ENCODE data around the gene TLL2. TPM values are rescaled to one million over a fixed set of nuclear protein-coding genes. Genes with fewer than 3 reads are reported as not detected.

The TLL2 gene
- total and polyA plus RNA-seq, 2 donors (not counting 3 experiments of a cell fraction or from before 2014, with no cell fraction given), result 0.03 to 0.20 TPM

- no peak for TF ChIP-seq MYC (IDR thresholded peaks at IDR 0.05; ENCODE audit: low read depth, low read length)
- TF ChIP-seq POLR2AphosphoS5 (IDR thresholded peaks at IDR 0.05; ENCODE audit: insufficient read depth, low read depth, low read length), result no peak
- no peak for TF ChIP-seq JUN (IDR thresholded peaks at IDR 0.05; ENCODE audit: borderline replicate concordance, insufficient read depth, insufficient read length, low read depth)
- TF ChIP-seq GATA2 (IDR thresholded peaks at IDR 0.05; ENCODE audit: insufficient read depth, insufficient read length, low read depth, low read length), result no peak
- no peak for TF ChIP-seq MAX (IDR thresholded peaks at IDR 0.05; ENCODE audit: insufficient read depth, insufficient read length)
- Histone ChIP-seq H2AFZ (ENCODE audit: low read depth, low read length) (no peak overlapping the region), H3K9ac (replicated peaks; ENCODE audit: extremely low read depth, insufficient read depth, low read length) (no peak overlapping the region), H3K79me2 (ENCODE audit: control insufficient read depth, insufficient read depth, low read length) (peaks cover 42% of the 10 kb centered on the region), H3K9me1 (replicated peaks; ENCODE audit: control insufficient read depth, extremely low read depth, insufficient read depth, low read length) (no peaks in the 10 kb centered on the region), H4K20me1 (replicated peaks; ENCODE audit: control insufficient read depth, extremely low read depth, insufficient read depth, low read length) (peaks cover 4% of the 10 kb centered on the region), H3K27me3 (ENCODE audit: control insufficient read depth in 2 of 2, insufficient read depth in 2 of 2, low read length in 2 of 2) (no peaks in the 10 kb centered on the region), H3K36me3 (ENCODE audit: control insufficient read depth in 2 of 2, extremely low read depth in 1 of 2, insufficient read depth in 2 of 2, low read length in 2 of 2) (peaks cover 2 to 9% of the 10 kb centered on the region in 2 experiments), H3K4me3 (replicated peaks in 1 of 3; ENCODE audit: insufficient read depth in 1 of 3, low read depth in 1 of 3, low read length in 3 of 3) (no peak overlapping the region), H3K9me3 (replicated peaks; ENCODE audit: control insufficient read depth, insufficient read depth, low read length) (no peaks in the 10 kb centered on the region), H3K4me2 (ENCODE audit: insufficient read depth, low read length) (no peak overlapping the region), H3K4me1 (ENCODE audit: control insufficient read depth, extremely low read depth, insufficient read depth, low read length) (no peaks in the 10 kb centered on the region), H3K27ac (ENCODE audit: insufficient read depth, low read depth, low read length) (no peak overlapping the region)
- peak; percentile 33 for DNase-seq (ENCODE audit: low read depth, low spot score)
- intact Hi-C loops (cut with micrococcal nuclease), result no loop called here
- no TSS peak for BruUV-seq (replicated peaks)
- no peak for FAIRE-seq
- CTCF ChIA-PET, result interaction anchor here (0.7 to 2.5 kb wide), 3 partner anchors 17 to 21 kb away, joined by 3 to 10 read pairs (median 5); partner anchors contain the start of gene TLL2
- POLR2A ChIA-PET, result no interaction called here
- dilution Hi-C loops (cut with MboI; ENCODE audit: extremely low pct_ligation_motif_present, low sequenced_read_pairs), result no loop called here
These were observed 18.8 kb upstream of the TLL2 start for GRCh38 chr10:96532523-96532922.

- BruUV-seq (replicated peaks), result no TSS peak
- Histone ChIP-seq H3K27ac (ENCODE audit: insufficient read depth, low read depth, low read length) (no peak overlapping the region), H3K36me3 (ENCODE audit: control insufficient read depth in 2 of 2, extremely low read depth in 1 of 2, insufficient read depth in 2 of 2, low read length in 2 of 2) (peaks cover 11 to 17% of the 10 kb centered on the region in 2 experiments), H3K9me3 (replicated peaks; ENCODE audit: control insufficient read depth, insufficient read depth, low read length) (no peaks in the 10 kb centered on the region), H3K27me3 (ENCODE audit: control insufficient read depth in 2 of 2, insufficient read depth in 2 of 2, low read length in 2 of 2) (no peaks in the 10 kb centered on the region), H3K9me1 (replicated peaks; ENCODE audit: control insufficient read depth, extremely low read depth, insufficient read depth, low read length) (no peaks in the 10 kb centered on the region), H3K9ac (replicated peaks; ENCODE audit: extremely low read depth, insufficient read depth, low read length) (no peak overlapping the region), H3K4me1 (ENCODE audit: control insufficient read depth, extremely low read depth, insufficient read depth, low read length) (no peaks in the 10 kb centered on the region), H2AFZ (ENCODE audit: low read depth, low read length) (no peak overlapping the region), H3K4me2 (ENCODE audit: insufficient read depth, low read length) (no peak overlapping the region), H3K4me3 (replicated peaks in 1 of 3; ENCODE audit: insufficient read depth in 1 of 3, low read depth in 1 of 3, low read length in 3 of 3) (no peak overlapping the region), H3K79me2 (ENCODE audit: control insufficient read depth, insufficient read depth, low read length) (peaks cover 25% of the 10 kb centered on the region), H4K20me1 (replicated peaks; ENCODE audit: control insufficient read depth, extremely low read depth, insufficient read depth, low read length) (peaks cover 4% of the 10 kb centered on the region)
- no peak for TF ChIP-seq POLR2A (IDR thresholded peaks at IDR 0.05; ENCODE audit: low read depth, low read length)
- no peak for TF ChIP-seq MYC (IDR thresholded peaks at IDR 0.05; ENCODE audit: low read depth, low read length)
- no peak for TF ChIP-seq MAX (IDR thresholded peaks at IDR 0.05; ENCODE audit: insufficient read depth, insufficient read length)
- no peak for TF ChIP-seq FOS (IDR thresholded peaks at IDR 0.05; ENCODE audit: borderline replicate concordance, insufficient read depth, low read length)
- no peak for TF ChIP-seq GATA2 (IDR thresholded peaks at IDR 0.05; ENCODE audit: insufficient read depth, insufficient read length, low read depth, low read length)
- TF ChIP-seq POLR2AphosphoS5 (IDR thresholded peaks at IDR 0.05; ENCODE audit: insufficient read depth, low read depth, low read length), result no peak
- TF ChIP-seq EZH2 (IDR thresholded peaks at IDR 0.05; ENCODE audit: borderline replicate concordance, low read depth, low read length, severe bottlenecking), result no peak
- TF ChIP-seq CTCF (IDR thresholded peaks at IDR 0.05; ENCODE audit: extremely low read depth in 1 of 2, insufficient read depth in 1 of 2, low read depth in 1 of 2, low read length in 2 of 2), result no peak
- no peak for TF ChIP-seq JUN (IDR thresholded peaks at IDR 0.05; ENCODE audit: borderline replicate concordance, insufficient read depth, insufficient read length, low read depth)
- DNase-seq (ENCODE audit: low read depth, low spot score) (no peak), FAIRE-seq (no peak)
- dilution Hi-C loops (cut with MboI; ENCODE audit: extremely low pct_ligation_motif_present, low sequenced_read_pairs) (no loop called here), intact Hi-C loops (cut with micrococcal nuclease) (no loop called here)
- CTCF ChIA-PET, result no interaction called here
- POLR2A ChIA-PET, result no interaction called here
These were observed 16.0 kb upstream of the TLL2 start for GRCh38 chr10:96529634-96530279.
